Cortex of kidney (tissue), 1 donor: ENCODE measurements around the gene FANCB.

ENCODE experiments used
- DNase-seq: peaks from one replicate; lab custom pipeline; 2025; lab: John Stamatoyannopoulos, UW

The FANCB gene

GRCh38 chrX:14872851-14873675 lies at the start of gene FANCB, which contains the start of gene MOSPD2:
Gene FANCB, minus strand, starts transcription at chrX:14873069. Its CDS starts 7,559 bp downstream, at chrX:14865510.
Gene MOSPD2, plus strand, starts transcription at chrX:14873421. Its CDS starts 108 bp downstream, at chrX:14873529.
- peak; percentile 16 for DNase-seq

GRCh38 chrX:14922437-14922836 lies 49.6 kb upstream of the FANCB start:
- DNase-seq, result no peak

- no peak for DNase-seq
These were observed 47.3 kb upstream of the FANCB start for GRCh38 chrX:14920196-14920595.

GRCh38 chrX:14919407-14919806 lies 46.5 kb upstream of the FANCB start:
- DNase-seq, result no peak

DNA sequence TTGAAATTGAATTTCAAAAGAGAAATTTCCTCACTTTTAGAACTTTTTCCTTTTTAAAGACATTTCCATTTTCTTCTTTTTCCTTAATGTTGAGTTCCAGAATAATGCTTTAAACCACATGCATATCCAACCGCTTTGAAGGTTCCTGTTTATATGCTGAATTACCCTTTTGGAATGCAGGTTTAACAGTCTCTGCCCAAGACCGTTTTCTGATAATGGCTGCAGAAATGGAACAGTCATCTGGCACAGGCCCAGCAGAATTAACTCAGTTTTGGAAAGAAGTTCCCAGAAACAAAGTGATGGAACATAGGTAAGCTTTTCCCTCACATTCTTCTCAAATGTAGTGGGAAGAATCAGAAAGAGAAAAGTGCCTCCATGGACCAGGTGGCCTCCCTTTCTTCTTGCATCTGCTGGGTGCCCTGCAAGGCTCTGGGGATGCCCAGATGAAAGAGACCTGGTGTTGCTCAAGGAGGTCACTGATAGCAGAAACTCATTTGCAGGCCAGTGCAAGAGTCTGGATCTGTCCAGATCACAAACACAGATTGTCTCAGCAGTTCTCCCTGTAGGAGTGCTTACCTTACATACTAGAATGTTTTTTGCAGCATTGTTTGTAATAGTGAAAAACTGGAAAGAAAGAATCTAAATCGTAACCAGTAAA lies 43.3 kb upstream of the FANCB start:
- no peak for DNase-seq

GRCh38 chrX:14915596-14915995 lies 42.7 kb upstream of the FANCB start:
- no peak for DNase-seq

GRCh38 chrX:14913241-14913640 lies 40.4 kb upstream of the FANCB start:
- no peak for DNase-seq

DNA sequence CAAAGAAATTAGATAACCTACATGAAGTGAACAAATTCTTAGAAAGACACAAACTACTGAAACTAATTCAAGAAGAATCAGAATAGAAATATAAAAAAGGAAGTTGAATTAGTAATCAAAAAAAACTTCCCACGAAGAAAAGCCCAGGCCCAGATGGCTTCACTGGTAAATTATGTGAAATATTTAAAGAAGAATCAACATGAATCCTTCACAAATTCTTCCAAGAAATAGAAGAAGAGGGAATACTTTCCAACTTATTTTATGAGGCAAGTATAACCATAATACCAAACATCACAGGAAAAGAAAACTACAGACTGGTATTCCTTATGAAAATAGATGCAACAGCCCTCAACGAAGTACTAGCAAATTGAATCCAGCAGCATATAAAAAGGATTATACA lies 31.0 kb upstream of the FANCB start:
- no peak for DNase-seq

DNA sequence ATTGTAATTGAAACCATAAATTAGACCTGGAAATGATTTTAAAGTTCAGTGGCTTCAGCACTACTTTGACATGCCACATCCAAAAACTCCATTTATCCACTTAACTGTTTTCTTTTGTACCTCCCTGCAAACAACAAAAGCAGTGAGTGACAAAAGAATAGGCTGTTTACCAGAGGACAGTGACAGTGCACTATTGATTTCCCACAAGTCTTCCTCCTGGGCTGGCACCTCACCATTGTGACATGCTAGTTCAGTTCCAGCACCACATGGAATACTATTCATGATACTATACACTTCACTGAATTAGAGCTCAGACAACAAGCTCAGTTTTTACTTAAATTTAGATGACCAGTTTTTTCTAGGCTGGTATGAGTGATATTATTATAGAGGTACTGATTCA lies 29.7 kb upstream of the FANCB start:
- no peak for DNase-seq

DNA sequence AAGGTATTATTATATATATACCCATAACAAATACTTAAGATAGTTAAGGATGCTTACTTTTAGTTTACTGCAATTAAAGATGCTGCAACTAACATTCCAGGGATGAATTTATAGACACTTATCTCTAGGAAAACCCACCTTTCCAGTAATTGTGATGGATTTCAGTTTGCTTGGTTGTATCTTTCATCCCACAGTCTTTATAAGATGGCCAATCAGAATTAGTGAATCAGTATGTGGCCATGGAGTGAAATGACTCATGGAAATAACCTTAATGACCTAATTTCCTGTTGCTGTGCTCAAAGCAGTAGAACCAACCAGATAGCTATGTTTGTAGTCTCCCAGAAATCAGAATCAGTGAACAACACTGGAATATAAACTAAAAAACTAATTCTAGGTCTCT lies 26.7 kb upstream of the FANCB start:
- no peak for DNase-seq

DNA sequence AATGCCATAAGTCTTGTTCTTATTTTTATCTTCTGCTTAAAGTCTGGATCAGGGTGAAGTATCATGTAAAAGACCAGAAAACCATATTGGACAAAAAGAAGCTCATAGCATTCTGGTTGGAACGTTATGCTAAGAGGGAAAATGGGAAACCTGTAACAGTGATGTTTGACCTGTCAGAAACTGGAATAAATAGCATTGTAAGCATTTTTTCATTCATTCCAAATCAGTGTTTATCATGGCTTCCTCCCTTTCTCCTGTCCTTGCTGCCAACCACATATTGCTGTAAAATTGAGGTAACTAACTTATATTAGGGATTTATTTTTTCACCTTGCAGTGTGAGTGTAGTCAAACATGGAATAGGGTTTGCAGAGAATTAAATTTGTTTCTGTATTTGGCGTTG lies 24.2 kb upstream of the FANCB start:
- DNase-seq, result no peak

DNA sequence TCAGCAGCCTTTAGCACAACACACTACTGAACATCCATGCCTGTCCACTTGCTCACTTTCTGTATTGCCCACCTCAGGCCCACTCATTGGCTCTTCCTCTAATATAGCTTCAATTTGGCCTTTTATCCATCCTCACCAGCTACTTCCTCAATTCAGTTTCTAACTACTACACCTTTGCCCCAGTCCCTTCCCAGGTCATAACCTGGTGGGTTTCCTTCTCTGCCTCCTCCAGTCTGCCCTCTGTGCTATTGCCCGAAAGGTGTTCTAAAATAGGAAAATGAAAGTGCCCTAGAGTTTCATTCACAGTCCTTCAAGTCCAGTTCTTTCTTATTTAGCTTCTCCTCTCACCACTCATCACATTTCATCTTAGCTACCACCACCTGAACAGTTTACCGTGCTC lies 23.4 kb upstream of the FANCB start:
- DNase-seq, result no peak

DNA sequence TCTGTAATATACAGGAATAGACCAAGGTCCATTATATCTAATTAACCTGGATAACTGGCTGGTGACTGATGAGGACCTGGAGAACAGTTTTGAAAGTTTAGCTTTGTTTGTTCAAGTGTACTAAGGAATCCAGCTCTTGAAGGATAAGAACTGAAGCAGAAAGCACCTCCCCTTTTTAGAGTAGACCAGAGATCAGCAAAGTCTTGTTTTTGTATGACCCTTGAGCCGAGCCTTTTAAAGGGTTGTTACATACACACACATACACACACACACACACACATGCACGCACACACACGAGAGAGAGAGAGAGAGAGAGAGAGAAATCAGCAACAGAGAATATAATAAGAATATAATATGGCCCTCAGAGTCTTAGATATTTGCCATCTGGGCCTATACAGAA lies 13.4 kb upstream of the FANCB start:
- no peak for DNase-seq

DNA sequence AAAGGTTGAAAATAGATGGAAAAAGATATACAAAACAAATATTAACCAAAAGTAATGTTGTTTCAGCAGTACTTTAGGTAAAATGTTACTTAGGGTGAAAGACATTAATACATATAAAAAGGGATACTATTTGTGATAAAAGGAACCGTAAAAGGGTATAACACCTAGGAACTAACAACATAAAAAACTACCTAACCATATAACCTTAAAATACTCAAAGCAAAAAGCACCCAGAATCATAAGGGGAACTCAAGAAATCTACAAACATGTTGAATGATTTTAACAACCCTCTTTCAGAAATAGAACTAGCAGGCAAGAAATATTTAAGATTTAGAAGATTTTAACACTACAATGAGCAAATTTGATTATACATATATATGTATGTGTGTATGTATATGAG lies 11.8 kb upstream of the FANCB start:
- DNase-seq, result no peak

DNA sequence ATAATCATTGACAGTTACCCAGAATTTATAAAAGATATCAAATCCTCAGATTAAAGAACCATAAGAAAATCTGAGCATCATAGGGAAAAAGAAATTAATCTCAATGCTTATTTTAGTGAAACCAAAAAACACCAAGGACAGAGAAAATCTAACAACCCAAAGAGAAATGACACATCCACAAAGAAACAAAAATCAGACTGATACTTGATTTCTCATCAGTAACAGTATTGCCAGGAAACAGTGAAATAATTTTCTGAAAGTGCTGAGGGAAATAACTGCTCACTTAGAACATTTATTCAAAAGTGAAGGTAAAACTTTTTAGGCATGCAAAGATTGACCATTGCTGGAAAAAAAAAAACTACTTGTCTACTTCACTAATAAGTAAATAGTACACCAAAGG lies 11.0 kb upstream of the FANCB start:
- no peak for DNase-seq

GRCh38 chrX:14875624-14876023 lies 2.8 kb upstream of the FANCB start:
- no peak for DNase-seq

DNA sequence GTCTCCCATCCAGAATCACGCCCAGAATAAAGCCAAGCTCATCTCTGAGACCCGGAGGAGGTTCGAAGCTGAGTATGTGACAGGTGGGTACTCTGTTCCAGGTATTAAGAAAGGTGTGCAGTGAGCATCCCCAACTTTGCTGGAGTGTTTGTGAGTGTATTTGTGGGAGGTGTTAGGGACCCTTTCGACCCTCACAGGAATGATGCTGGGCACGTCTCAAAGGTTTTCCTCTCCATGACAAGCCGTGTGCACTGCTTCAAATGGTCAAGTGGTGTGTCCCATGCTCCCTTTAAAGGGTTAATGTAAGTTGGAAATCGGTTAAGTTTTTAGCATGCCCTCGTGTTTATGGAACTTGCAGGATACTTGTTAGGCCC lies 794 bp upstream of the FANCB start:
- DNase-seq, result no peak

DNA sequence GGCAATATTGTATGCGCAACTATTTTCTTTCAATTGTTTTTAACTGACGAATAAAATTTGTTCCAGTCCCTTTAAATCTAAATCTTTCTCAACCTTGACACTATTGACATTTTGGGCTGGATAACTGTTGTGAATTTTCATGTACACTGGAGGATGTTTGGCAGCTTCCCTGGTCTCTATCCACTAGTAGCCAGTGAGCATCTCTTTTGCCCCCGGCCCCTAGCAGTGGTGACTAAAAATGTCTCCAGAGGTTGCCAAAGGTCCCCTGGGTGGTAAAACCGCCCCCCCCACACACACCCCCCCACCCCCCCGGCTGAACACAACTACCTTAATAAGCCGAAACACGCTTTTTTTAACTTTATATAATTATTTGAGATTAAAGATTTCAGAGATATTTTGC lies 514 bp downstream of the FANCB start:
- no peak for DNase-seq

DNA sequence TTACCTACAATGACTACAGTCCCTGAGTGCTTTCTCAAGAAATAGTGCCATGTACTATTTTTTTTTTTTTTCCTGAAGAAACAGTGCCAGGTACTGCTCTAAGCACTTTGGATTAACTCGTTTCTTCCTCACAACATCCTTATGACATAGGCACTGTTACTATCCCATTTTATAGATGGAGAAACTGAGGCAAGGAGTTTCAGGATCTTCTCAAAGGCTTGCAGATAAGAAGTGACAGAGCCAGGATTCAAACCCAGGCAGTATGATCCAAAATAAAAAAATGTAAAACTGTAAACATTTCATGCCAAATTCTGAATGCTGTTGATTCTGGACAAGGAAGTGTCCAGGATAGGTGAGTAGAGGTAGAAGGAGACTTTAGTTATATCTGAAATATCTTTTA lies 1.1 kb downstream of the FANCB start:
- DNase-seq, result no peak

- no peak for DNase-seq
These were observed 7.7 kb downstream of the FANCB start for GRCh38 chrX:14865201-14865600.

DNA sequence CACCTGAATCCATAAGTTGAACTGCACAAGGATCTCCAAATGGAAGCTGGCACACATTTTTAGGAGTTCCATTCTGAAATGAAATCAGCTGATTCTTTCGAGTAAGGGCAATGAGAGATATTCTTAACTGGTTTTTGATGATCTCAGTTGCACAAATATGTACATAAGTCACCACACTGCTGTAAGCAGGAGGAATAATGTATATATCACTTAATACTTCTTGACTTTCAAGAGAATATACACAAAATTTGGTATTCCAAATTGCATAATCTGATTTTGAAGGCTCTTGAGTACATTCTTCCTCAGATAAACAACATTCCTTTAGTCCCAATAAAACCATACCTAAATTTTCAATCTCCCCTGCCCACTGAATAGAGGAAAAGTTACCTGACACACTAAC lies 8.2 kb downstream of the FANCB start:
- no peak for DNase-seq

- no peak for DNase-seq
These were observed 21.3 kb downstream of the FANCB start for GRCh38 chrX:14851526-14851925.

DNA sequence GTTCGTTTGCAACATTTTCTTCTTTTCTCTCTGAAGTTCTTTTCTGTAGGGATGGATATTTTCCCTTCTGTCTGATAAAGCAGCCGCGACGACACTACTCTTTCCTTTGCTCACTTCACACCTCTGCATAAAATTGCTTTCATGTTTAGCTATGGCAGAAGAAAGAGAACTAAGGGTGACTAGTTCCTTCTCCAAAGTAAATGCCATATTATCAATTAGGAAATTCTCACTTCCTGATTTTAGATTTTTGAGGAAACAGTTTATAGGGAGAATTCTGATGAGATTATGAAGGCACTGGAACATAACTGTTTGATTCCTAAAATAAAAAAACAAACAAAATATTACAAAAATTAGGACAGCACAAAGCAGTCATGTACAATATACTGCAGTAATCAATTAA lies 29.2 kb downstream of the FANCB start:
- DNase-seq, result no peak

- DNase-seq, result no peak
These were observed 35.7 kb downstream of the FANCB start for GRCh38 chrX:14837155-14837554.
